DMS79 (cell line): ENCODE data around the gene CSTB.
"Not testable (repeated sequence)": the region's sequence is repeated elsewhere in the genome, so short reads cannot be mapped to it uniquely, and the experiment has no call there.

Experiments used
- DNase-seq: peaks from one replicate; lab custom pipeline; 2025; lab: John Stamatoyannopoulos, UW

The CSTB gene, protein sequence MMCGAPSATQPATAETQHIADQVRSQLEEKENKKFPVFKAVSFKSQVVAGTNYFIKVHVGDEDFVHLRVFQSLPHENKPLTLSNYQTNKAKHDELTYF

DNA sequence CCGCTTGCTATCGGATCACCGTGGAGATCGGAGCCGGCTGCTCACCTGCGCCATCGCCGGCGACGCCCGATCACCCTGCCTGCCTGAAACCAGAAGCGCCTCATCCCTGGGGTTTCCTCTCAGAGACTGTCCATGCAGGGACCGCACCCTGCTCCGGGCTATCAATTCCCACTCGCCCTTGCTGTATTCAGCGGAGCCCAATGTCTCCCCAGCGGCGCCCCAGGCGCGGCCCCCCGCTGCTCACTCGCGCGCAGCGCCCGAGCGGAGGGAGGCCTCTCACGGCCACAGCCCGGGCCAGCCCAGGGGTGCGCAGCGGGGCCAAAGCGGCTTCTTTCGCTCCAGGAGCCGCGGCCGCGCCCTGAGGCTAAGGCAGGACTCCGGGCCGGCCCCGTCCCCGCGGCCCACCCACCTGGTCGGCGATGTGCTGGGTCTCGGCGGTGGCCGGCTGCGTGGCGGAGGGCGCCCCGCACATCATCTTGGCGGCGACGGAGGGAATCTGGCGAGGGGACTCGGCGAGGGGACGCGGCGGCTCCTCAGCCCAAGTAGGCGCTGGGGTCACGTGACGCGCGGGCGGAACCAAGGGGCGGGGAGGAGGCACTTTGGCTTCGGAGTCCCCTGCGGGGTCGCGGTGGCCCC is at the start of gene CSTB:
Gene CSTB (minus strand): TSS at position 514 of the 636 bp plus-strand sequence. CDS start 39 bp downstream, at position 475.
- DNase-seq, result peak; percentile 50

DNA sequence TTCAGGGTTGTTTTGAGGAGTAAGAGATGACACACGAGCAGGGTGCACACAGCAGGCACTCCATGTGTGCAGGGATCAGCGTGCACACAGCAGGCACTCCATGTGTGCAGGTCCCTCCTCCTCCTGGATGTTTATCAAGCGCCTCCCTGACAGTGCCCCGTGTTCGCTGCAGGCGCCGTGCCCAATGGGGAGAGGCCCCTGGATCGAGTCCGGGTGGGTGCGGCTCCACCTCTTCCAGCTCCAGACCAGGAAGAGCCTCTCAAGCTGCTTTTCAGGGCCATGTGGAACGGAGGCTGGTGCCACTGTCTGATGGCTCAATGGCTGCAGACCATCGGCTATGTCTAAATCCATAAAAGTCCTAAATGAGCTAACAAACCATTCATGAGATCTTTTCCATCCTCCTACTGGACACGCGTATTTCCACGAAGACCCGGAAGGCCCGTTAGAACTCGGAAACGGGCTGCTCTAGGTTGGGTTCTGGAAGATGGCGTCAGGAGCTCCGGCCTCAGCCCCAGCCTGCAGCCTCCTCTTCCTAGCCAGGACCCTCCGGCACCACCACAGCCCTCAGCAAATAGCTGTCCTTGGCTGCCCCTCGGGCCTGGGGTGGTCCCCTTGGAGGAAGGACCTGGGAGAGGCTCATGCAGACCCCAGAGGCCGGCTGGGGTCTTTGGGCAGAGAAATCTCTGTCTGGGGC is 49.3 kb upstream of the CSTB start:
- DNase-seq, result no peak

GRCh38 chr21:43824333-43825241 is 48.5 kb upstream of the CSTB start:
- no peak for DNase-seq

DNA sequence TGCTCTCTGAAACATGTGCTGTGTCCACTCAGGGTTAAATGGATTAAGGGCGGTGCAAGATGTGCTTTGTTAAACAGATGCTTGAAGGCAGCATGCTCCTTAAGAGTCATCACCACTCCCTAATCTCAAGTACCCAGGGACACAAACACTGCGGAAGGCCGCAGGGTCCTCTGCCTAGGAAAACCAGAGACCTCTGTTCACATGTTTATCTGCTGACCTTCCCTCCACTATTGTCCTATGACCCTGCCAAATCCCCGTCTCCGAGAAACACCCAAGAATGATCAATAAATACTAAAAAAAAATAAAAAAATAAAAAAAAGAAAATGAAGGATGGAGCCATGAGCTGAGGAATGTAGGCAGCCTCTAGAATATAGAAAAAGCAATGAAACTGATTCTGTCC is 46.6 kb upstream of the CSTB start:
- not testable (repeated sequence) for DNase-seq

DNA sequence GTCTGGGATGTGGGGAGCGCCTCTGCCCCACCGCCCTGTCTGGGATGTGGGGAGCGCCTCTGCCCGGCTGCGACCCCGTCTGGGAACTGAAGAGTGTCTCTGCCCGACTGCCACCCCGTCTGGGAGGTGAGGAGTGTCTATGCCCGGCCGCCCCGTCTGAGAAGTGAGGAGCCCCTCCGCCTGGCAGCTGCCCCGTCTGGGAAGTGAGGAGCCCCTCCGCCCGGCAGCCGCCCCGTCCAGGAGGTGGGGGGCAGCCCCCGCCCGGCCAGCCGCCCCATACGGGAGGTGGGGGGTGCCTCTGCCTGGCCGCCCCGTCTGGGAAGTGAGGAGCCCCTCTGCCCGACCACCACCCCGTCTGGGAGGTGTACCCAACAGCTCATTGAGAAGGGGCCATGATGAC is 46.1 kb upstream of the CSTB start:
- DNase-seq, result not testable (repeated sequence)

- DNase-seq, result no peak
Observed at GRCh38 chr21:43820466-43820865, 44.4 kb upstream of the CSTB start.

DNA sequence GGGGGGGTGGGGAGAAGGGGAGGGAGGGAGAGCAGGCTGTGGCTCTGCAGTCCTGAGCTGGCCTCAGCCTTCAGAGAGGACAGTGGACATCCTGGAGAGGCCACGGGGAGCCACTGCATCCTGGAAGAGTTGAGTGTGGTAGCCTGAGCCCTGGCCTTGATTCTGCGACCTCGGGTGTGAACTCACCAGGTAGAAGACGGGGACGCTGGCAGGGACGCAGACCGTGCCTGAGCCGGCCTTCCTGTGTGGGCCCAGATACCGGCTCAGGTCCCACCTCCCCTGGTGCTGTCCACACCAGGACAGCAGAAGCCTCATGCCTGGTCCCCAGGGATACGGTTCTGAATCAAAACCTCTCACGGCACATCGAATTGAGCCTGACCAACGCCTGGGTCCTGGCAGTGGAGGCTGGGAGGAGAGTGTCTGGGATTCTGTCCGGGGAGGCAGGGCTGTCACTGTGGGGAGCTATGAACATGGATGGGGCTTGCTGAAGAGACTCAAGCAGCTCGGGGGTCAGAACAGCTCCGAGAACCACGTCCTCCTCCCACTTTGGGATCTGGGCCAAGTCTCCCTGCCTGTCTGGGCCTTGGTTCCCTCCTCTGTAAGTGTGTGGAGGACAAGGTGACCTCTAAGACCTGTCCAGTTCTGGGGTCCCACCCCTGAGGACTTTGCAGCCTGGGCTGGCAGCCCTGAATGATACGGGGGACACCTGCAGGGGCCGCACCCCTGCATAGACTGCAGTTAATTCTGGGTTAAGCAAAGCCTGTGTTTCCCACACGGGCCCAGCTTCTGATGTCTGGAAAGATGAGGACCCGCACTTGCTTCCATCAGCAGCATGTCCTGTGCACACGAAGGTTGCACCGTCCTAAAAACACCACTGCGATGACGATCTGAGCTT is 43.6 kb upstream of the CSTB start:
- DNase-seq, result no peak

GRCh38 chr21:43818685-43819084 is 42.6 kb upstream of the CSTB start:
- DNase-seq, result no peak

- no peak for DNase-seq
Observed at GRCh38 chr21:43817157-43818086, 41.3 kb upstream of the CSTB start.

GRCh38 chr21:43816611-43817071 is 40.5 kb upstream of the CSTB start:
- no peak for DNase-seq

GRCh38 chr21:43815991-43816390 is 39.9 kb upstream of the CSTB start:
- no peak for DNase-seq

GRCh38 chr21:43815107-43815613 is 39.1 kb upstream of the CSTB start:
- no peak for DNase-seq

GRCh38 chr21:43814215-43815106 is 38.4 kb upstream of the CSTB start:
- no peak for DNase-seq

DNA sequence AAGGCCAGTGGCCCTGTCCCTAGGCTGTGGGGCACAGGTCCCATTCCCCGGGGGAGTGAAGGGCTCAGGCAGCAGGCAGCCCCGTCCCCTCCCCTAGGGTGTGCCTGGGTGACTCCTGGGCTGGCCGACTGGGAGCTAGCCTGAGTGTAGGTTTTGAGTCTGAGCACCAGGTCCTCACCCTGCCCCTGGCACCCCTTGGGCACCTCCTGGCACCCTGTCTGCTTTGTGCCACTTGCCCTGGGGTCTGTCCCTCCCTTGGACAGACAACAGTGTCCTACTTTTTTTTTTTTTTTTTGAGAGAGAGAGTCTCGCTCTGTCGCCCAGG is 37.5 kb upstream of the CSTB start:
- DNase-seq, result no peak

DNA sequence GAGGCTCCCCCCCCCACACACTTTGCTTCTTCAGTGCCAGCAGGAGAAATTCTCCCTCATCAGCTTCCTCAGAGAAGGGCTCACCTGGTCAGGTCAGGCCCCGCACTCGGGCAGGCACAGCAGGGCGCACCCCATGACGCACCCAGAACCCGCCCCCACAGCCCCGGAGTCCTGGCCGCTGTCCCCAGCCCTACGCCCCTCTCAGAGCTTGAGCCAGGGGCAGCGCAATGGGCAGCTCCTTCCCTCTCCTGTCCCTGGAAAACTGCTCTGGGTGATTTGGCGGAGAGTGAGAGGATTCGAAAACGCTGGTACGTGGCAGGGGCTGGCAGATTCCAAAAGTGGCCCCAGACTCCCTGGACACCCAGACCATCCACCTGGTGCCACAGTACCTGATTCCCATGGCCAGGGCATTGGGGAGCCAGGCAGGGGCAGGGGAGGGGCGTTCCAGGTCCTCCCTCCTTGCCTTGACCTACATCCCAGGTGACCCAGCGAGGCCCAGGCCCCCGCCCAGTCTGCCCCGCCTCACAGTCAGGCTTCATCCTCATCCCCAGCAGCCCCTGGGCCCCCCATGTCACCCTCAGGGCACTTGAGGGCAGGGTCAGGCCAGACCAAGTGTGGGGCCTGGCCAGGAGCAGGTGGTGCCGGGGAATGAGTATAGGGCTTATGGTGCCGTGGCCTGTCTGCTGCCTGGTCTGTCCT is 37.0 kb upstream of the CSTB start:
- DNase-seq, result no peak

- DNase-seq, result peak; percentile 98
Observed at GRCh38 chr21:43812139-43812821, 36.2 kb upstream of the CSTB start.

DNA sequence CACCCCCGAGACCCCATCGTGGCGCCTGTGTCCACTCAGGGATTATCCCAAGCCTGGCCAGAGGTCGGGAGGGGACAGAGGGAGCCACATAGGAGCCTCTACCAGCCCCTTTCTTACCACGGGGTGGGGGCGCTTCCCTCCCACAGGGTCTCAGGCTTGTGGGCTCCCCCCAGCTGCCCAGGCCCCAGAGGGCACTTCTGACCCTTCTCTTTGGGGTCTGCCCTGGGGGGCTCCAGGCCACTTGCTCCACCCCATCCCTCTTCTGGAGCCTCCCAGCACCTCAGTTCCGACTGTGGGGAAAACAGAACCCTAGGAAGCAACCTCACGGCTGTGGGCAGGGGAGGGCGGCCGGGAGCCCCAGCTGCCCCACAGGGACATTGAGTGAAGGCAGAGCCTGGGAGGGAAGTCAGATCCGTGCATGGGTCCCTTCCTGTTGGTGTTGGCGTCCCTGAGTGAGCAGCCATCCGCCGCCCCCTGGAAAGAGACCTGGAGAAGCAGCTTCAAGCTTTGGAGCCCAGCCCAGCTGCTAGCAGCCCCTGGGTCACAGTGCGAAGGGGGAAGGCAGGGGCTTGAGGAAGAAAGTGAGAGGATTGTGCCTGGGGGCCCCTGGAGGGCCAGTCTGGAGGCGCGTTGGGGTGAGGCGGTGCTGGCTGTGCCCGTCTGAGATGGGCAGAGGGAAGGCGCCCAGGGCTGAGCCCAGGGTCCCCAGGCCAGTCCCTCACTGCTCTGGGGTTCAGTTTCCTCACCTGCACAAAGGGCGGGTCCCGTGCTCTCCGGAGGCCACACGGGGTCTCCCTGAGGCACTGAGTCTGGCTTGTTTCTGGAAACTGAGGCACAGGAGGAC is 35.4 kb upstream of the CSTB start:
- peak; percentile 22 for DNase-seq
